Adrenal gland (tissue), 12 donors: ENCODE measurements around the gene TMIGD3. TPM values are rescaled to one million over a fixed set of nuclear protein-coding genes. Genes with fewer than 3 reads are reported as not detected.
A peak's percentile ranks its signal among the peaks of the same experiment; 100 is the strongest.

ENCODE experiments used
- DNase-seq, 7 donors: peaks; one replicate each; pipeline ENCODE4 v3.0.0-alpha.2; 2019 to 2020
- H3K27ac ChIP-seq, 5 donors: fragments of 200-600 bp; sonication (generic) in 4 of 5; 1 replicate in 3 of 5; 2 replicates in 2 of 5; pipeline versions ENCODE4 v1.5.1 to v1.8.0; 2016 to 2020; ENCODE audit warnings: mild to moderate bottlenecking in 1 of 5
- H3K27me3 ChIP-seq: fragments of 200-600 bp; 2 replicates; pipeline ENCODE4 v1.8.0; 2021
- H3K36me3 ChIP-seq, 2 donors: fragments of 200-600 bp; replicated peaks in 1 of 2; 1 replicate in 1 of 2; 2 replicates in 1 of 2; pipeline versions ENCODE4 v1.5.1 to v1.8.0; 2018 to 2022
- H3K4me1 ChIP-seq, 2 donors: fragments of 200-600 bp; replicated peaks in 1 of 2; 1 replicate in 1 of 2; 2 replicates in 1 of 2; pipeline versions ENCODE4 v1.5.1 to v1.8.0; 2018 to 2021
- H3K4me3 ChIP-seq, 4 donors: fragments of 200-600 bp; sonication (generic) in 3 of 4; one replicate each; pipeline ENCODE4 v1.5.1; 2016 to 2018
- H3K9me3 ChIP-seq, 3 donors: fragments of 200-600 bp; sonication (generic) in 1 of 3; replicated peaks in 1 of 3; 1 replicate in 2 of 3; 2 replicates in 1 of 3; pipeline versions ENCODE4 v1.5.1 to v1.8.0; 2016 to 2021
- CTCF ChIP-seq, 6 experiments: fragments of 450-650 bp in 4 of 6; fragments of 200-600 bp in 2 of 6; sonication (generic) in 1 of 6; IDR thresholded peaks; 1 replicate in 5 of 6; 2 replicates in 1 of 6; pipeline versions ENCODE4 v1.5.1 to v1.8.0; 2016 to 2021; ENCODE audit warnings: antibody characterized with exemption in 6 of 6, mild to moderate bottlenecking in 2 of 6, moderate library complexity in 1 of 6
- POLR2A ChIP-seq, 2 donors: fragments of 450-650 bp; IDR thresholded peaks; one replicate each; pipeline ENCODE4 v1.6.1; 2017; ENCODE audit warnings: antibody characterized with exemption in 2 of 2, mild to moderate bottlenecking in 2 of 2, moderate library complexity in 1 of 2
- WGBS, 4 donors: extraction: QIAGEN DNeasy Blood & Tissue Kit in 2 of 4; methylation state at CpG; one replicate each; pipeline versions ENCODE4 v1.1.5 to v1.1.7; 2013 to 2017; 5-methylcytosine and 5-hydroxymethylcytosine counted together
- intact Hi-C, 2 donors: fragments of 100-400 bp; cut with DNase I; formaldehyde crosslinking; loops; one replicate each; pipeline versions ENCODE4 v1.14.1 to v1.15.0; 2022 to 2023
- polyA plus RNA-seq, 3 donors: library from polyadenylated mRNA; stranded (reverse); fragments of 200-250 nt in 2 of 3; fragments of 350-450 nt in 1 of 3; fragmentation: Illumina TruSeq in 1 of 3; extraction: RNeasy Lipid Tissue Mini Kit (QIAGEN cat#74804) in 1 of 3; gene quantifications; one replicate each; pipeline ENCODE4 v1.2.3, GENCODE V29; 2013 to 2014
- total RNA-seq, 9 donors: library from RNA; depleted of rRNA in 4 of 9; stranded (reverse); fragments of >200 nt in 4 of 9; fragments of 120-200 nt in 1 of 9; fragmentation: NEBNext Ultra II Directional in 1 of 9; extraction: Animal tissue kit (Norgen Biotek cat#: 25700) in 1 of 9; gene quantifications; one replicate each; pipeline versions ENCODE4 v1.1.0 to v1.2.4, GENCODE V29; 2013 to 2023
- donor health status: healthy with polysubstance abuse.
- donor health status: Bipolar disorder and iron deficiency.
- donor health status: DM: yes; HTN: yes; CAD: no.
- donor health status: DM: no; HTN: no; CAD: no.
- donor health status: DM: no; HTN: no; CAD: no.
- donor health status: DM: yes; HTN: yes; CAD: no.

The TMIGD3 gene
- total and polyA plus RNA-seq, 12 donors: 2.4 to 53.8 (median 24.8) TPM

GRCh38 chr1:111466480-111466879, 37.0 kb downstream of the TMIGD3 start:
- no peak for DNase-seq
- TF ChIP-seq POLR2A (IDR thresholded peaks at IDR 0.05) (no peak), CTCF (IDR thresholded peaks at IDR 0.05) (no peak)
- no peaks in the 10 kb centered on the region for H3K27me3 ChIP-seq
- no peak overlapping the region for H3K4me3 ChIP-seq
- no peak overlapping the region for H3K27ac ChIP-seq
- peaks cover 0 to 13% of the 10 kb centered on the region in 2 donors for H3K36me3 ChIP-seq
- H3K9me3 ChIP-seq: no peaks in the 10 kb centered on the region
- intact Hi-C loops: no loop called here
- H3K4me1 ChIP-seq: peaks cover 0 to 13% of the 10 kb centered on the region in 2 donors
- WGBS, 4 donors: 0% methylated on average over 1 of the region's 1 CpG

GRCh38 chr1:111465754-111466153, 37.7 kb downstream of the TMIGD3 start:
- Histone ChIP-seq H3K4me1 (peaks cover 0 to 13% of the 10 kb centered on the region in 2 donors), H3K36me3 (peaks cover 0 to 20% of the 10 kb centered on the region in 2 donors), H3K27me3 (no peaks in the 10 kb centered on the region), H3K9me3 (no peaks in the 10 kb centered on the region), H3K4me3 (no peak overlapping the region), H3K27ac (no peak overlapping the region)
- TF ChIP-seq CTCF (IDR thresholded peaks at IDR 0.05): no peak
- no peak for TF ChIP-seq POLR2A (IDR thresholded peaks at IDR 0.05)
- no peak for DNase-seq
- 94 to 99% (median 98%) methylated on average over 2 of the region's 2 CpGs for WGBS, 4 donors
- intact Hi-C loops: no loop called here

- H3K27me3 ChIP-seq: no peaks in the 10 kb centered on the region
- H3K4me1 ChIP-seq: peaks cover 0 to 13% of the 10 kb centered on the region in 2 donors
- H3K36me3 ChIP-seq: peaks cover 0 to 42% of the 10 kb centered on the region in 2 donors
- H3K4me3 ChIP-seq: no peak overlapping the region
- 58 to 68% (median 65%) methylated on average over 4 of the region's 4 CpGs for WGBS, 4 donors
- TF ChIP-seq POLR2A (IDR thresholded peaks at IDR 0.05) (no peak), CTCF (IDR thresholded peaks at IDR 0.05) (no peak)
- H3K27ac ChIP-seq: peak overlapping the region in 1 of 5 donors; percentile 17
- peak in 6 of 7 donors; percentile 43 to 64 (median 58) for DNase-seq
- intact Hi-C loops: no loop called here
- no peaks in the 10 kb centered on the region for H3K9me3 ChIP-seq
Observed at GRCh38 chr1:111463029-111463683, 40.3 kb downstream of the TMIGD3 start.

- Histone ChIP-seq H3K27me3 (no peaks in the 10 kb centered on the region), H3K4me3 (no peak overlapping the region), H3K36me3 (peaks cover 0 to 49% of the 10 kb centered on the region in 2 donors), H3K4me1 (peaks cover 0 to 13% of the 10 kb centered on the region in 2 donors), H3K9me3 (no peaks in the 10 kb centered on the region), H3K27ac (peak overlapping the region in 1 of 5 donors; percentile 17)
- WGBS, 4 donors: 93 to 95% (median 94%) methylated on average over 4 of the region's 4 CpGs
- intact Hi-C loops: no loop called here
- TF ChIP-seq POLR2A (IDR thresholded peaks at IDR 0.05): no peak
- TF ChIP-seq CTCF (IDR thresholded peaks at IDR 0.05): no peak
- no peak for DNase-seq
Observed at GRCh38 chr1:111462370-111463028, 40.9 kb downstream of the TMIGD3 start.
